Measurements from ENCODE around the gene WNK3.

WNK3 gene

GRCh38 chrX:54172455-54172854 lies 185.4 kb downstream of the WNK3 start:
- no peak for TF ChIP-seq CTCF (IDR thresholded peaks at IDR 0.05; ENCODE audit: low read depth, low read length, missing control alignments)
- no peak overlapping the region for H3K4me3 ChIP-seq (replicated peaks; ENCODE audit: low read depth, low read length)
- no peak for DNase-seq (ENCODE audit: extremely low read depth, low read depth)

- DNase-seq (ENCODE audit: extremely low read depth, low read depth): no peak
- no peak for TF ChIP-seq CTCF (IDR thresholded peaks at IDR 0.05; ENCODE audit: low read depth, low read length, missing control alignments)
- H3K4me3 ChIP-seq (replicated peaks; ENCODE audit: low read depth, low read length): no peak overlapping the region
These were observed 186.2 kb downstream of the WNK3 start for GRCh38 chrX:54171527-54172250.

GRCh38 chrX:54171091-54171490 lies 186.8 kb downstream of the WNK3 start:
- DNase-seq (ENCODE audit: extremely low read depth, low read depth): no peak
- H3K4me3 ChIP-seq (replicated peaks; ENCODE audit: low read depth, low read length): no peak overlapping the region
- no peak for TF ChIP-seq CTCF (IDR thresholded peaks at IDR 0.05; ENCODE audit: low read depth, low read length, missing control alignments)

- DNase-seq (ENCODE audit: extremely low read depth, low read depth): no peak
- no peak for TF ChIP-seq CTCF (IDR thresholded peaks at IDR 0.05; ENCODE audit: low read depth, low read length, missing control alignments)
These were observed 190.9 kb downstream of the WNK3 start for GRCh38 chrX:54166915-54167314.

GRCh38 chrX:54157561-54157960 lies 200.3 kb downstream of the WNK3 start:
- H3K4me3 ChIP-seq (replicated peaks; ENCODE audit: low read depth, low read length): no peak overlapping the region
- no peak for TF ChIP-seq CTCF (IDR thresholded peaks at IDR 0.05; ENCODE audit: low read depth, low read length, missing control alignments)
- DNase-seq (ENCODE audit: extremely low read depth, low read depth): no peak

More at GRCh38 chrX:54166915-54167314, 190.9 kb downstream of the WNK3 start:
- no peak overlapping the region for H3K4me3 ChIP-seq (replicated peaks; ENCODE audit: low read depth, low read length)

All from HFF-Myc (cell line).